GM12865 (cell line): Measurements from ENCODE around the gene OPCML.

Experiments used
- DNase-seq: peaks from one replicate; pipeline ENCODE4 v3.0.0; 2010; ENCODE audit warnings: low read depth
- H3K4me3 ChIP-seq: 2 replicates; pipeline ENCODE4 v1.5.1; 2011; ENCODE audit warnings: mild to moderate bottlenecking, low read depth, low read length, control low read depth
- TF ChIP-seq, protein P1 (sequence below): IDR thresholded peaks from 2 replicates; pipeline ENCODE4 v1.5.1; 2011; ENCODE audit warnings: low read length, control low read depth, low read depth, inconsistent platforms; ENCODE audit not compliant: insufficient read depth; ENCODE audit errors: missing control alignments

Gene OPCML

DNA sequence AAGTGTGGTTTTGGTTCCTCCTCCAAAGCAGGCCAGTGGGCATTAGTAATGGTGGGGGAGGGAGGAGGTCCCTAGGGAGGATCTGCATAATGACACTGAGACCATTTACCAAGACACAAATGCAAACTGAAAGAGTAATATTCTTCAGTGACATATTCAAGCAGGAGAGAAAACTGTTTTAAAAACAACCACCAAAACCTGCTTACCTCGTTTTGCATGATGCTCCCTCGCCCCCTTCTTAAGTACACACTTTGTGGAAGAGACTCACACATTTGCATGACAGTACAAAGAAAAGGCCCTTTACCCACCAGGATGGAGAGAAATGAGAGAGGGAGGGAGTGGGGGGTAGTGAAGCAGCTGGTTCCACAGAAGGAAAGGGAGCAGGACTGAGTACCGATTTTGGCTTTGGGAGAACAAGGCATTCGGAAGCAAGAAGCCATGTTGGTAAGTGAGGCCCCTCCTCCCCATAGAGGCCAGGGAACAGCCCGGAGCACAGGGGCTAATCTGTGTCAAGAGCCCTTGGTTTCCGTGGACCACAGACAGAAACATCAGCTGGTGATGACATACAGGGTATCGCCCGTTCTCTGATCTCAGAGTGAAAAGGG is 13.0 kb upstream of the OPCML start:
- no peak overlapping the region for H3K4me3 ChIP-seq
- TF ChIP-seq, protein P1, sequence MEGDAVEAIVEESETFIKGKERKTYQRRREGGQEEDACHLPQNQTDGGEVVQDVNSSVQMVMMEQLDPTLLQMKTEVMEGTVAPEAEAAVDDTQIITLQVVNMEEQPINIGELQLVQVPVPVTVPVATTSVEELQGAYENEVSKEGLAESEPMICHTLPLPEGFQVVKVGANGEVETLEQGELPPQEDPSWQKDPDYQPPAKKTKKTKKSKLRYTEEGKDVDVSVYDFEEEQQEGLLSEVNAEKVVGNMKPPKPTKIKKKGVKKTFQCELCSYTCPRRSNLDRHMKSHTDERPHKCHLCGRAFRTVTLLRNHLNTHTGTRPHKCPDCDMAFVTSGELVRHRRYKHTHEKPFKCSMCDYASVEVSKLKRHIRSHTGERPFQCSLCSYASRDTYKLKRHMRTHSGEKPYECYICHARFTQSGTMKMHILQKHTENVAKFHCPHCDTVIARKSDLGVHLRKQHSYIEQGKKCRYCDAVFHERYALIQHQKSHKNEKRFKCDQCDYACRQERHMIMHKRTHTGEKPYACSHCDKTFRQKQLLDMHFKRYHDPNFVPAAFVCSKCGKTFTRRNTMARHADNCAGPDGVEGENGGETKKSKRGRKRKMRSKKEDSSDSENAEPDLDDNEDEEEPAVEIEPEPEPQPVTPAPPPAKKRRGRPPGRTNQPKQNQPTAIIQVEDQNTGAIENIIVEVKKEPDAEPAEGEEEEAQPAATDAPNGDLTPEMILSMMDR: no peak
- DNase-seq: peak; percentile 37

DNA sequence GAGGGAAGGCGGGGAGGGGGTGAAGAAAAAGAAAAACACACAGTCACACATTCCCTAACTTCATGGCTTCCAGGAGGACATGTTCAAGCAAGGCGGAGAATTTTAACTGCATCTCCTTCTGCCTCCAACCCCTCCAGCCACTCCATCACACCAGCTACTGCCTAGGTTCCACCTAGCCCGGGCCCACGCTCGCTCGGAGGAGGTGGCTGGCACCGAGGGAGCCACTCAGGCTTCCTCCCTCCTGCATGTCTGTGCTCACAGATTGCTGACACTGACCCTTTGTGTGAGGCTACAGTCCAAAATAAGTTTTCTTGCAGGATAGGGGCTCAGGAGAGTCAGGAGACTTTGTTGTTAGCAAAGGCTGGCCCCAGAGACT is 9.4 kb upstream of the OPCML start:
- TF ChIP-seq, protein P1: no peak
- H3K4me3 ChIP-seq: no peak overlapping the region
- DNase-seq: no peak

DNA sequence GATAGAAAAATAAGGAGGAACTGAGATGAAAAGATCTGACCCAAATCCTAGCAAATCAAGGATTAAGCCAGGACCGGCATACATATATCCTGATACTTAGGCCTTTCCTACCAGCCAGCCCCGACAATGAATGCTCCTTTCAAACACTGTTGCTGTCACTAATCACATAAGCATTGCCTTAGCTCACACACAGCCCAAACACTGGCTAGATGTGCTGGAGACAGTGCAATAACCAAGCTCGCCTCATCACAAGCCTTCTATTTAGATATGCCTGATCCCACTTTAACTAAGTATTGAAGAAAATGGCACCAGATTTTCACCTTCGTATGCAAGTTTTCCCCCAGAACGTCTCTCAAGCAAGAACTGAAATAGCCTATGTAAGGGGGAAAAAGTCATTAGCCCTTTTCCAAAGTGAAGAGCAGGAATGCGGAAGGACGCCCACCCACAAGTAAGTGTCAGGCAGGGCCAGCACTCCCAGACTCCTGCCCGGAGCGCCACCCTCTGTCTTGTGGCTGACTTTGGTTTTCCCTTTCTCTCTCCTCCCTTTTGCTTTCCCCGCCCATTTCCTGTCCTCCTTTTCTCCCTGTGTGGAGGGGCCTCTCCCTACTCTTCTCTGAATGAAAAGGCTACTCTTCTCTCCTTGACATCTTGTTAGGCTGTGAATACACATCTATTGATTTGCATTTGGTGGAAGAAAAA is 8.9 kb upstream of the OPCML start:
- H3K4me3 ChIP-seq: no peak overlapping the region
- TF ChIP-seq, protein P1: no peak
- DNase-seq: no peak

DNA sequence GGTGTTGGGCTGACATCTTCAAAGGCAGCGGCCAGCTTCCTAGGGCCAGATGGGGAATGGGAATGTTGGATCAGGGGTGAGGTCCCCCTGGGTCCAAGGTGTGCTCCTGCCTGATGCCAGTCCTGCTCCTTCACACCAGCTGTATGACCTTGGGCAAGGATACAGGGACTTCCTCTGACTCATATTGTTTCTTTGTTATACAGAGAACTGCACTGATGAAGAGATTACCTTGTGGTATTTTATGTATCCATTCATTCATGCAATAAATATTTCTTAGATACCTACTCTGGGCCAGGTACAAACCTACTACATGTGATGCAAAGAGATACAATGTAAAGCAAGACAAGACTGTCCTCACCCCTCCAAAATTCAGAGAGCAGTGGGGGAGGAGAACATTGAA is 3.9 kb upstream of the OPCML start:
- TF ChIP-seq, protein P1: no peak
- H3K4me3 ChIP-seq: no peak overlapping the region
- no peak for DNase-seq

DNA sequence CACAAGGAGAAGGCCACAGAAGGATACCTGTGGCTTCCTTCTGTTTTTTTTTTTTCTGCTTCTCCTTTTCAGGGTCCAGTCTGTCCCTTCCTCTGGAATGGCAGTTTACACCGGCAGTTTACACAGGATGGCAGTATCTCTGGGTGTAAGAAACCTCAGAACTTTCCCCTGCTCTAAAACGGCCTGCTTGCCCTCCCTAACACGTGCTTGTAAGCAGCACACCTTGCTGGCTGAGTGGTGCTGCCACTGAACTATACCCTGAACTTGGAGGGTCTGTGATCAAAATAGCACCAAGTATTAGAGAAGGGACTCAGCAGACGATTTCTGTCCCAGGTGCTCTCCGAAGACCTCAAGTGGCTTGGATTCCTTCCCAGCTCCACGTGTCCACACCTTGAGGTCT is 904 bp upstream of the OPCML start:
- H3K4me3 ChIP-seq: no peak overlapping the region
- TF ChIP-seq, protein P1: no peak
- DNase-seq: no peak

DNA sequence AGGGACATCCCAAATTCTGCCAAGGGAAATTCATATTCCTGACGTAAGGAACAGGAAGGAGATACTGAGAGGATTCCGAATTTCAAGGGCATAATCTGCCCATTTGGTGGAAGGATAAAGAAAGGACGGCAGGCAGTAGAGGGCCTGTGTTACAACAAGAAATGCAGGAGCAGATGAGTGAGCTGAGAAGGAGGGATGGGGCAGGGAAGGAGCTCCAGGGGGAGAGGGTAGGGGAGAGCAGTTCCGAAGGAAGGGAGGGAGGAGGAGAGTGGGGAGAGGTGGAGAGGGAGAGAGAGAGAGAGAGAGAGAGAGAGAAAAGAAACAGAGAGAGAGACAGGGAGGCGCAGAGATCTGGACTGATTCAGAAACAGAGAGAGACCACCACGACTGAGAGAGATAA is 843 bp downstream of the OPCML start:
- no peak overlapping the region for H3K4me3 ChIP-seq
- DNase-seq: no peak
- TF ChIP-seq, protein P1: no peak

DNA sequence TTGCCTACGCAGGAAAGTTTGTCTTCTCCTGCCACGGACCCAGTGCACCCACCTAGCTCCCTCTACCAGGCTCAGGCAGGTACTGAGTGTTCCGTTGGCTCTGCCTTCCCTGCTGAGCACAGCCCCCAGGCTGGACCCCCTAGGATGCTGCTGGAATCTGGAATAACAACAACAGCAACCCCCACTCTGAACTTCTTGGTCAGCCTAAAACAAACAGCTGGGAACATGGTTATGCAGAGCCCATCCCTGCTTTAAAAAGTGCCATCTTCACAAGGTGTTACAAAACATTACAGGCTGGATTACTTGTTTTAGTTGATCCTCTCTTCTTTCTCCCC is 1.8 kb downstream of the OPCML start:
- H3K4me3 ChIP-seq: no peak overlapping the region
- TF ChIP-seq, protein P1: no peak
- no peak for DNase-seq
